Measurements from ENCODE around the gene COL6A1.

- TF ChIP-seq FOXK1 (CRISPR knock-in tag; IDR thresholded peaks at IDR 0.05) (no peak), RELA (CRISPR knock-in tag; IDR thresholded peaks at IDR 0.05; ENCODE audit: borderline replicate concordance) (no peak)
These were observed 16.3 kb upstream of the COL6A1 start for GRCh38 chr21:45965084-45965809.
